Measurements from ENCODE around the gene ERC1. TPM values are rescaled to one million over a fixed set of nuclear protein-coding genes. Genes with fewer than 3 reads are reported as not detected.

Gene ERC1
- total and polyA plus RNA-seq, 2 of the 4 experiments (the other 2 are of a cell fraction), result 11.6 to 25.6 TPM

DNA sequence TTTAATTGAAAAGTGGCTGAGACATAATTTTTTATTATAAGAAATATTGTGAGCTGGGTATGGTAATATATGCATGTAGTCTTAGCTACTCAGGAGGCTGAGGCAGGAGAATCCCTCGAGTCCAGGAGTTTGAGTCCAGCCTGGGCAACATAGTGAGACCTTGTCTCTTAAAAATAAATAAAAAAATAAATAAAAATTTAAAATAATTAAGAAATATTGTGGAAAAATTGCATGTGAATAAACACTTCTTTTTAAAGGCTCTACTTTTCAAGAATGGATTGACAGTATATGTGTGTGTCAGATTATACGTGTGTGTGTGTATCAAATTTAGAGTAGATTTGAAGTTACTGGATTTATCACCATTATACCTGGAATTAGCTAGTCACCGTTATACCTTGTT is 43.2 kb downstream of the ERC1 start:
- no peak for ATAC-seq (ENCODE audit: low read depth)
- intact Hi-C loops (cut with micrococcal nuclease) (no loop called here), in situ Hi-C loops (cut with MboI; ENCODE audit: low sequenced_read_pairs) (no loop called here), dilution Hi-C loops (cut with HindIII; ENCODE audit: low sequenced_read_pairs, unreplicated experiment) (no loop called here)
- Histone ChIP-seq H3K4me3 (ENCODE audit: insufficient read depth, low read depth, low read length) (no peak overlapping the region), H3K14ac (replicated peaks; ENCODE audit: low read depth, low read length) (no peak overlapping the region), H3K56ac (ENCODE audit: extremely low read depth, insufficient read depth, low read length) (no peak overlapping the region), H3K4ac (ENCODE audit: low read depth, low read length) (no peak overlapping the region), H3K9ac (ENCODE audit: low read depth, low read length) (no peak overlapping the region), H3K9me1 (ENCODE audit: insufficient read depth, low read length) (no peaks in the 10 kb centered on the region), H3K4me2 (ENCODE audit: low read depth, low read length) (no peak overlapping the region), H2BK5ac (ENCODE audit: low read depth, low read length, poor library complexity, severe bottlenecking) (no peak overlapping the region), H4K20me1 (ENCODE audit: insufficient read depth, low read length) (no peaks in the 10 kb centered on the region; the same call in 1 of the 2 replicates), H3K9me3 (ENCODE audit: control insufficient read depth, insufficient read depth, low read length) (no peaks in the 10 kb centered on the region), H2BK15ac (ENCODE audit: low read depth, low read length) (no peak overlapping the region), H4K91ac (ENCODE audit: insufficient read depth, low read depth, low read length) (no peak overlapping the region), H3K4me1 (ENCODE audit: control insufficient read depth, insufficient read depth, low read length) (no peaks in the 10 kb centered on the region), H3K23ac (ENCODE audit: low read depth, low read length) (no peak overlapping the region), H3K18ac (ENCODE audit: low read depth, low read length) (no peak overlapping the region), H2AK5ac (ENCODE audit: low read depth, low read length) (no peak overlapping the region), H3K27ac (ENCODE audit: insufficient read depth, low read length) (no peak overlapping the region), H2BK120ac (ENCODE audit: low read depth, low read length) (no peak overlapping the region), H3K79me1 (ENCODE audit: low read depth in 1 of 2, low read length in 2 of 2) (peaks cover 5 to 12% of the 10 kb centered on the region in 2 experiments), H4K5ac (ENCODE audit: low read depth, low read length) (no peak overlapping the region), H2BK20ac (ENCODE audit: low read depth, low read length) (no peak overlapping the region), H4K8ac (ENCODE audit: low read depth in 2 of 2, low read length in 2 of 2) (no peak overlapping the region), H3K36me3 (ENCODE audit: control insufficient read depth, insufficient read depth, low read length) (peaks cover 8% of the 10 kb centered on the region), H3K27me3 (ENCODE audit: control insufficient read depth, insufficient read depth, low read length) (no peaks in the 10 kb centered on the region), H2AFZ (replicated peaks; ENCODE audit: low read length, poor library complexity) (no peak overlapping the region), H2AK9ac (replicated peaks; ENCODE audit: low read depth, low read length, poor library complexity) (no peak overlapping the region)
- ChIA-PET CTCF (no interaction called here), POLR2A (ENCODE audit: unreplicated experiment) (no interaction called here)
- DNase-seq, result no peak
- TF ChIP-seq, protein P1, sequence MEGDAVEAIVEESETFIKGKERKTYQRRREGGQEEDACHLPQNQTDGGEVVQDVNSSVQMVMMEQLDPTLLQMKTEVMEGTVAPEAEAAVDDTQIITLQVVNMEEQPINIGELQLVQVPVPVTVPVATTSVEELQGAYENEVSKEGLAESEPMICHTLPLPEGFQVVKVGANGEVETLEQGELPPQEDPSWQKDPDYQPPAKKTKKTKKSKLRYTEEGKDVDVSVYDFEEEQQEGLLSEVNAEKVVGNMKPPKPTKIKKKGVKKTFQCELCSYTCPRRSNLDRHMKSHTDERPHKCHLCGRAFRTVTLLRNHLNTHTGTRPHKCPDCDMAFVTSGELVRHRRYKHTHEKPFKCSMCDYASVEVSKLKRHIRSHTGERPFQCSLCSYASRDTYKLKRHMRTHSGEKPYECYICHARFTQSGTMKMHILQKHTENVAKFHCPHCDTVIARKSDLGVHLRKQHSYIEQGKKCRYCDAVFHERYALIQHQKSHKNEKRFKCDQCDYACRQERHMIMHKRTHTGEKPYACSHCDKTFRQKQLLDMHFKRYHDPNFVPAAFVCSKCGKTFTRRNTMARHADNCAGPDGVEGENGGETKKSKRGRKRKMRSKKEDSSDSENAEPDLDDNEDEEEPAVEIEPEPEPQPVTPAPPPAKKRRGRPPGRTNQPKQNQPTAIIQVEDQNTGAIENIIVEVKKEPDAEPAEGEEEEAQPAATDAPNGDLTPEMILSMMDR (conservative IDR thresholded peaks at IDR 0.05; ENCODE audit: low read depth, low read length), result no peak
- no peak for TF ChIP-seq CEBPB (IDR thresholded peaks at IDR 0.05; ENCODE audit: low read depth, low read length)
- TF ChIP-seq, protein P2, sequence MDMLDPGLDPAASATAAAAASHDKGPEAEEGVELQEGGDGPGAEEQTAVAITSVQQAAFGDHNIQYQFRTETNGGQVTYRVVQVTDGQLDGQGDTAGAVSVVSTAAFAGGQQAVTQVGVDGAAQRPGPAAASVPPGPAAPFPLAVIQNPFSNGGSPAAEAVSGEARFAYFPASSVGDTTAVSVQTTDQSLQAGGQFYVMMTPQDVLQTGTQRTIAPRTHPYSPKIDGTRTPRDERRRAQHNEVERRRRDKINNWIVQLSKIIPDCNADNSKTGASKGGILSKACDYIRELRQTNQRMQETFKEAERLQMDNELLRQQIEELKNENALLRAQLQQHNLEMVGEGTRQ (IDR thresholded peaks at IDR 0.05; ENCODE audit: low read depth, low read length), result no peak
- TF ChIP-seq RCOR1 (IDR thresholded peaks at IDR 0.05; ENCODE audit: insufficient replicate concordance, low read length), result no peak
- TF ChIP-seq FOS (IDR thresholded peaks at IDR 0.05; ENCODE audit: low read depth, low read length), result no peak
- TF ChIP-seq MAFK (IDR thresholded peaks at IDR 0.05; ENCODE audit: low read depth, low read length), result no peak
- TF ChIP-seq NFE2L2 (IDR thresholded peaks at IDR 0.05; ENCODE audit: low read depth, low read length), result no peak
- TF ChIP-seq SMC3 (IDR thresholded peaks at IDR 0.05; ENCODE audit: low read depth, low read length), result no peak
- no peak for TF ChIP-seq POLR2A (IDR thresholded peaks at IDR 0.05; ENCODE audit: low read depth, low read length)
- TF ChIP-seq MXI1 (IDR thresholded peaks at IDR 0.05; ENCODE audit: borderline replicate concordance, low read depth, low read length), result no peak
- TF ChIP-seq, protein P3, sequence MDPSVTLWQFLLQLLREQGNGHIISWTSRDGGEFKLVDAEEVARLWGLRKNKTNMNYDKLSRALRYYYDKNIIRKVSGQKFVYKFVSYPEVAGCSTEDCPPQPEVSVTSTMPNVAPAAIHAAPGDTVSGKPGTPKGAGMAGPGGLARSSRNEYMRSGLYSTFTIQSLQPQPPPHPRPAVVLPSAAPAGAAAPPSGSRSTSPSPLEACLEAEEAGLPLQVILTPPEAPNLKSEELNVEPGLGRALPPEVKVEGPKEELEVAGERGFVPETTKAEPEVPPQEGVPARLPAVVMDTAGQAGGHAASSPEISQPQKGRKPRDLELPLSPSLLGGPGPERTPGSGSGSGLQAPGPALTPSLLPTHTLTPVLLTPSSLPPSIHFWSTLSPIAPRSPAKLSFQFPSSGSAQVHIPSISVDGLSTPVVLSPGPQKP (IDR thresholded peaks at IDR 0.05; ENCODE audit: borderline replicate concordance, low read depth, low read length), result no peak
- TF ChIP-seq RFX5 (IDR thresholded peaks at IDR 0.05; ENCODE audit: low read depth, low read length), result no peak
- TF ChIP-seq BHLHE40 (IDR thresholded peaks at IDR 0.05; ENCODE audit: low read depth, low read length), result no peak
- no peak for TF ChIP-seq MAZ (IDR thresholded peaks at IDR 0.05; ENCODE audit: borderline replicate concordance, low read depth, low read length)
- no peak for TF ChIP-seq CHD1 (IDR thresholded peaks at IDR 0.05; ENCODE audit: low read depth, low read length)
- WGBS, 2 experiments (ENCODE audit: extremely low coverage in 2 of 2, insufficient read length in 1 of 2), result no CpG with 5 or more reads among the region's 3 CpGs
- BruUV-seq (replicated peaks), result no TSS peak
